HEK293 (cell line): ENCODE results near the gene ZBTB18.

Experiments
- CTCF ChIA-PET: fragments of 350-600 bp; formaldehyde crosslinking; extraction: SDS; loops from one replicate; lab custom pipeline; 2021; ENCODE audit warnings: antibody characterized with exemption; lab: Yijun Ruan, JAX
- POLR2A ChIA-PET: fragments of 300-600 bp; formaldehyde crosslinking; extraction: SDS; loops from one replicate; lab custom pipeline; 2020; ENCODE audit warnings: antibody characterized with exemption, inconsistent platforms; lab: Yijun Ruan, JAX
- H3K27ac ChIP-seq: fragments of 200-500 bp; sonication (Bioruptor generic); 2 replicates; pipeline ENCODE4 v1.5.1; 2014; ENCODE audit warnings: low read depth, low read length, control low read depth, inconsistent platforms; ENCODE audit errors: extremely low read depth
- H3K36me3 ChIP-seq, 2 experiments: fragments of 200-500 bp in 1 of 2; sonication (Bioruptor generic) in 1 of 2; 1 replicate in 1 of 2; 2 replicates in 1 of 2; pipeline ENCODE4 v1.5.1; 2014 to 2017; ENCODE audit warnings: inconsistent platforms in 2 of 2, low read length in 2 of 2; ENCODE audit not compliant: control insufficient read depth in 2 of 2, insufficient read depth in 1 of 2
- H3K4me1 ChIP-seq: fragments of 200-500 bp; sonication (Bioruptor generic); 2 replicates; pipeline ENCODE4 v1.5.1; 2014; ENCODE audit warnings: mild to moderate bottlenecking, low read length, inconsistent platforms; ENCODE audit not compliant: control insufficient read depth, insufficient read depth
- H3K4me3 ChIP-seq: 2 replicates; pipeline ENCODE4 v1.5.1; 2011; ENCODE audit warnings: low read depth, mild to moderate bottlenecking, control low read depth, low read length, moderate library complexity
- H3K9me3 ChIP-seq: fragments of 200-500 bp; sonication (Bioruptor generic); 2 replicates; pipeline ENCODE4 v1.5.1; 2014; ENCODE audit warnings: low read depth, low read length, inconsistent platforms; ENCODE audit not compliant: control insufficient read depth, insufficient read depth
- MYNN ChIP-seq: fragments of 450-650 bp; formaldehyde crosslinking; IDR thresholded peaks from 2 replicates; pipeline ENCODE4 v1.5.1; 2016; ENCODE audit warnings: missing biosample characterization, missing genetic modification characterization, borderline replicate concordance
- SP2 ChIP-seq: fragments of 450-650 bp; formaldehyde crosslinking; IDR thresholded peaks from 2 replicates; pipeline ENCODE4 v1.5.1; 2016; ENCODE audit warnings: missing biosample characterization, missing genetic modification characterization
- WT1 ChIP-seq: fragments of 450-650 bp; formaldehyde crosslinking; IDR thresholded peaks from 2 replicates; pipeline ENCODE4 v1.5.1; 2016; ENCODE audit warnings: missing biosample characterization, missing genetic modification characterization
- ZBTB1 ChIP-seq: fragments of 450-650 bp; formaldehyde crosslinking; IDR thresholded peaks from 2 replicates; pipeline ENCODE4 v1.5.1; 2016; ENCODE audit warnings: missing biosample characterization, missing genetic modification characterization
- ZNF132 ChIP-seq: fragments of 450-650 bp; formaldehyde crosslinking; IDR thresholded peaks from 2 replicates; pipeline ENCODE4 v1.5.1; 2017; ENCODE audit warnings: missing biosample characterization, missing genetic modification characterization, borderline replicate concordance
- ZNF140 ChIP-seq: fragments of 450-650 bp; formaldehyde crosslinking; IDR thresholded peaks from 2 replicates; pipeline ENCODE4 v1.5.1; 2016; ENCODE audit warnings: missing biosample characterization, missing genetic modification characterization
- ZNF266 ChIP-seq: fragments of 450-650 bp; formaldehyde crosslinking; IDR thresholded peaks from 2 replicates; pipeline ENCODE4 v1.5.1; 2016; ENCODE audit warnings: missing biosample characterization, missing genetic modification characterization, low read depth
- ZNF555 ChIP-seq: fragments of 450-650 bp; formaldehyde crosslinking; conservative IDR thresholded peaks from 2 replicates; pipeline ENCODE4 v1.5.1; 2017; ENCODE audit warnings: missing biosample characterization, mild to moderate bottlenecking, missing genetic modification characterization, inconsistent platforms
- ZNF664 ChIP-seq: fragments of 450-650 bp; formaldehyde crosslinking; IDR thresholded peaks from 2 replicates; pipeline ENCODE4 v1.5.1; 2016; ENCODE audit warnings: missing biosample characterization, missing genetic modification characterization
- TF ChIP-seq, protein P1 (sequence below): fragments of 450-650 bp; formaldehyde crosslinking; IDR thresholded peaks from 2 replicates; pipeline ENCODE4 v1.5.1; 2016; ENCODE audit warnings: missing biosample characterization, missing genetic modification characterization
- TF ChIP-seq, protein P2 (sequence below): fragments of 450-650 bp; IDR thresholded peaks from 2 replicates; pipeline ENCODE4 v1.5.1; 2018; ENCODE audit warnings: missing biosample characterization, mild to moderate bottlenecking, missing genetic modification characterization
- TF ChIP-seq, protein P3 (sequence below): fragments of 450-650 bp; formaldehyde crosslinking; IDR thresholded peaks from 2 replicates; pipeline ENCODE4 v1.5.1; 2016; ENCODE audit warnings: missing biosample characterization, missing genetic modification characterization
- TF ChIP-seq, protein P4 (sequence below): fragments of 450-650 bp; formaldehyde crosslinking; IDR thresholded peaks from 2 replicates; pipeline ENCODE4 v1.5.1; 2016; ENCODE audit warnings: missing biosample characterization, missing genetic modification characterization
- TF ChIP-seq, protein P5 (sequence below): fragments of 450-650 bp; formaldehyde crosslinking; IDR thresholded peaks from 2 replicates; pipeline ENCODE4 v1.5.1; 2016; ENCODE audit warnings: missing biosample characterization, missing genetic modification characterization

Gene ZBTB18

DNA sequence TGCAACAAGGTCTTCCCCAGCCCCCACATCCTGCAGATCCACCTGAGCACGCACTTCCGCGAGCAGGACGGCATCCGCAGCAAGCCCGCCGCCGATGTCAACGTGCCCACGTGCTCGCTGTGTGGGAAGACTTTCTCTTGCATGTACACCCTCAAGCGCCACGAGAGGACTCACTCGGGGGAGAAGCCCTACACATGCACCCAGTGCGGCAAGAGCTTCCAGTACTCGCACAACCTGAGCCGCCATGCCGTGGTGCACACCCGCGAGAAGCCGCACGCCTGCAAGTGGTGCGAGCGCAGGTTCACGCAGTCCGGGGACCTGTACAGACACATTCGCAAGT is 3.8 kb downstream of the ZBTB18 start (continued):
- TF ChIP-seq, protein P1, sequence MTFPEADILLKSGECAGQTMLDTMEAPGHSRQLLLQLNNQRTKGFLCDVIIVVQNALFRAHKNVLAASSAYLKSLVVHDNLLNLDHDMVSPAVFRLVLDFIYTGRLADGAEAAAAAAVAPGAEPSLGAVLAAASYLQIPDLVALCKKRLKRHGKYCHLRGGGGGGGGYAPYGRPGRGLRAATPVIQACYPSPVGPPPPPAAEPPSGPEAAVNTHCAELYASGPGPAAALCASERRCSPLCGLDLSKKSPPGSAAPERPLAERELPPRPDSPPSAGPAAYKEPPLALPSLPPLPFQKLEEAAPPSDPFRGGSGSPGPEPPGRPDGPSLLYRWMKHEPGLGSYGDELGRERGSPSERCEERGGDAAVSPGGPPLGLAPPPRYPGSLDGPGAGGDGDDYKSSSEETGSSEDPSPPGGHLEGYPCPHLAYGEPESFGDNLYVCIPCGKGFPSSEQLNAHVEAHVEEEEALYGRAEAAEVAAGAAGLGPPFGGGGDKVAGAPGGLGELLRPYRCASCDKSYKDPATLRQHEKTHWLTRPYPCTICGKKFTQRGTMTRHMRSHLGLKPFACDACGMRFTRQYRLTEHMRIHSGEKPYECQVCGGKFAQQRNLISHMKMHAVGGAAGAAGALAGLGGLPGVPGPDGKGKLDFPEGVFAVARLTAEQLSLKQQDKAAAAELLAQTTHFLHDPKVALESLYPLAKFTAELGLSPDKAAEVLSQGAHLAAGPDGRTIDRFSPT (tag by site-specific recombination) = no peak

DNA sequence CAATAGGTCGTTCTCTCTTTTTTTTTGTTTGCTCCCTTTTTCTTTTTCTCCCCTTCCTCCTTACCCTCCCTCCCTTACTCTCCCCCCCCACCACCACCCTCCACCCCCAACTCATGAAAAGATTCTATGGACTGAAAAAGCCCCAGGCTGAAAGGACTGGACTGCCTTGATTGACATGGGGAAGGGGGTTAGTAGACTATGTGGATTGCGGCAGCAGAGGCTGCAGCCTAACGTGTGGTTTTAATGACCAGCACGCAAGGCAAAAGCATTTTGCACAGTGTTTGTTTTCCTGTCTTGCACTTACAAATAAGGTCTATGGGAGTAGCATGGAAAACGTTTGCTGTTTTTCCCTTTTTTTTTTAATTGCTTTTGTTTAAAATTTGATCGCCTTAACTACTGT is 5.5 kb downstream of the ZBTB18 start:
- no peaks in the 10 kb centered on the region for H3K9me3 ChIP-seq
- ChIA-PET POLR2A (interaction anchor here (0.7 kb wide), 1 partner anchor 154 kb away, joined by 3 read pairs; no protein-coding TSS in a partner anchor), CTCF (no interaction called here)
- peaks cover 13% of the 10 kb centered on the region for H3K4me1 ChIP-seq
- peaks cover 11 to 21% of the 10 kb centered on the region in 2 experiments; a peak in 2 of 3 replicates for H3K36me3 ChIP-seq
- TF ChIP-seq, protein P2, sequence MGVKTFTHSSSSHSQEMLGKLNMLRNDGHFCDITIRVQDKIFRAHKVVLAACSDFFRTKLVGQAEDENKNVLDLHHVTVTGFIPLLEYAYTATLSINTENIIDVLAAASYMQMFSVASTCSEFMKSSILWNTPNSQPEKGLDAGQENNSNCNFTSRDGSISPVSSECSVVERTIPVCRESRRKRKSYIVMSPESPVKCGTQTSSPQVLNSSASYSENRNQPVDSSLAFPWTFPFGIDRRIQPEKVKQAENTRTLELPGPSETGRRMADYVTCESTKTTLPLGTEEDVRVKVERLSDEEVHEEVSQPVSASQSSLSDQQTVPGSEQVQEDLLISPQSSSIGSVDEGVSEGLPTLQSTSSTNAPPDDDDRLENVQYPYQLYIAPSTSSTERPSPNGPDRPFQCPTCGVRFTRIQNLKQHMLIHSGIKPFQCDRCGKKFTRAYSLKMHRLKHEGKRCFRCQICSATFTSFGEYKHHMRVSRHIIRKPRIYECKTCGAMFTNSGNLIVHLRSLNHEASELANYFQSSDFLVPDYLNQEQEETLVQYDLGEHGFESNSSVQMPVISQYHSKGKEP (tag by site-specific recombination) = peak; percentile 58
- no peak for TF ChIP-seq ZNF132 (tag by site-specific recombination)
- no peak for TF ChIP-seq MYNN
- TF ChIP-seq ZNF266 (tag by site-specific recombination) = no peak
- no peak for TF ChIP-seq WT1 (tag by site-specific recombination)
- TF ChIP-seq, protein P3, sequence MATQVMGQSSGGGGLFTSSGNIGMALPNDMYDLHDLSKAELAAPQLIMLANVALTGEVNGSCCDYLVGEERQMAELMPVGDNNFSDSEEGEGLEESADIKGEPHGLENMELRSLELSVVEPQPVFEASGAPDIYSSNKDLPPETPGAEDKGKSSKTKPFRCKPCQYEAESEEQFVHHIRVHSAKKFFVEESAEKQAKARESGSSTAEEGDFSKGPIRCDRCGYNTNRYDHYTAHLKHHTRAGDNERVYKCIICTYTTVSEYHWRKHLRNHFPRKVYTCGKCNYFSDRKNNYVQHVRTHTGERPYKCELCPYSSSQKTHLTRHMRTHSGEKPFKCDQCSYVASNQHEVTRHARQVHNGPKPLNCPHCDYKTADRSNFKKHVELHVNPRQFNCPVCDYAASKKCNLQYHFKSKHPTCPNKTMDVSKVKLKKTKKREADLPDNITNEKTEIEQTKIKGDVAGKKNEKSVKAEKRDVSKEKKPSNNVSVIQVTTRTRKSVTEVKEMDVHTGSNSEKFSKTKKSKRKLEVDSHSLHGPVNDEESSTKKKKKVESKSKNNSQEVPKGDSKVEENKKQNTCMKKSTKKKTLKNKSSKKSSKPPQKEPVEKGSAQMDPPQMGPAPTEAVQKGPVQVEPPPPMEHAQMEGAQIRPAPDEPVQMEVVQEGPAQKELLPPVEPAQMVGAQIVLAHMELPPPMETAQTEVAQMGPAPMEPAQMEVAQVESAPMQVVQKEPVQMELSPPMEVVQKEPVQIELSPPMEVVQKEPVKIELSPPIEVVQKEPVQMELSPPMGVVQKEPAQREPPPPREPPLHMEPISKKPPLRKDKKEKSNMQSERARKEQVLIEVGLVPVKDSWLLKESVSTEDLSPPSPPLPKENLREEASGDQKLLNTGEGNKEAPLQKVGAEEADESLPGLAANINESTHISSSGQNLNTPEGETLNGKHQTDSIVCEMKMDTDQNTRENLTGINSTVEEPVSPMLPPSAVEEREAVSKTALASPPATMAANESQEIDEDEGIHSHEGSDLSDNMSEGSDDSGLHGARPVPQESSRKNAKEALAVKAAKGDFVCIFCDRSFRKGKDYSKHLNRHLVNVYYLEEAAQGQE = no peak
- TF ChIP-seq ZNF555 = no peak
- H3K27ac ChIP-seq = no peak overlapping the region
- H3K4me3 ChIP-seq = no peak overlapping the region

DNA sequence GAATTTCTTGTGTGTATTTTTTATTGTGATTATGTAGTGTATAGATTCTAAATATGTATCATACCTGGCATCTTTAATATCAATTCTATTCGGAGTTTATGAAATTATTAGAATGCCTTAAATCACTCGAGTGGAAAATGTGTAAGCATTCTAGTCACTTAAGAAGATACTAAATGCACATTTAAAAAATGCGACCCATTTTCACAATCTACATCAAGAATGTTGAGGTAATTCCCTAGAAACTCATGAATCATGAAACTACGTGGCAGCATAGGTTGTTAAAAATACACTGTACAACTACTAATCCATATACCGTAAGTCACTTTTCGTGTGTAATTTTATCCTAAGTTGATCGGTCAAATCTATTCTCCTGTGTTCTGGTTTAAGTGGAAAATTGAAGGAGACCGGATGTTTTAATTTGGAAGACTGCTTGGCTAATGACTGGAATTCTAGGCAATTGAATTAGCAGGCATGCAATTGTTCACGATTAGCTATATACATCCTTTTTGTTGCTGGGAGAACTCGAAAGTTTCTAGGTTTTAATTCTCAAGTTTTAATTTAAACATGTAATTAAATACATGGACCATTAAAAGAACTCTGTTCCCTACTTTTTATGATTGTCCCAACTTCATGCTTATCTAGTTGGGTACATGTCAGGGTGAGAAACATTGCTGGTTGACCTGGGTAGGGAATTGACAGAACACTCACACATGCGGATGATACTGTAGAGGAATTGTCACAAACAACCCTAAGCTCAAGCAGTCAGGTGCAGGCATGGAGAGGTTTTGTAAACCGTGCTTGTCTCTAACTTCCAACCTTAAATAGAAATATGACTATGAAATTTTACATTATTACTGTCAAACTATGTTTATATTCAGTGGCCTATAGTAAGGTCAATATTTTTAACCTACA is 6.6 kb downstream of the ZBTB18 start:
- TF ChIP-seq, protein P4, sequence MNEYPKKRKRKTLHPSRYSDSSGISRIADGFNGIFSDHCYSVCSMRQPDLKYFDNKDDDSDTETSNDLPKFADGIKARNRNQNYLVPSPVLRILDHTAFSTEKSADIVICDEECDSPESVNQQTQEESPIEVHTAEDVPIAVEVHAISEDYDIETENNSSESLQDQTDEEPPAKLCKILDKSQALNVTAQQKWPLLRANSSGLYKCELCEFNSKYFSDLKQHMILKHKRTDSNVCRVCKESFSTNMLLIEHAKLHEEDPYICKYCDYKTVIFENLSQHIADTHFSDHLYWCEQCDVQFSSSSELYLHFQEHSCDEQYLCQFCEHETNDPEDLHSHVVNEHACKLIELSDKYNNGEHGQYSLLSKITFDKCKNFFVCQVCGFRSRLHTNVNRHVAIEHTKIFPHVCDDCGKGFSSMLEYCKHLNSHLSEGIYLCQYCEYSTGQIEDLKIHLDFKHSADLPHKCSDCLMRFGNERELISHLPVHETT (tag by site-specific recombination) = no peak
- no peak for TF ChIP-seq ZBTB1 (tag by site-specific recombination)
- no peak for TF ChIP-seq SP2 (tag by site-specific recombination)
- TF ChIP-seq ZNF140 (tag by site-specific recombination) = no peak
- TF ChIP-seq, protein P5, sequence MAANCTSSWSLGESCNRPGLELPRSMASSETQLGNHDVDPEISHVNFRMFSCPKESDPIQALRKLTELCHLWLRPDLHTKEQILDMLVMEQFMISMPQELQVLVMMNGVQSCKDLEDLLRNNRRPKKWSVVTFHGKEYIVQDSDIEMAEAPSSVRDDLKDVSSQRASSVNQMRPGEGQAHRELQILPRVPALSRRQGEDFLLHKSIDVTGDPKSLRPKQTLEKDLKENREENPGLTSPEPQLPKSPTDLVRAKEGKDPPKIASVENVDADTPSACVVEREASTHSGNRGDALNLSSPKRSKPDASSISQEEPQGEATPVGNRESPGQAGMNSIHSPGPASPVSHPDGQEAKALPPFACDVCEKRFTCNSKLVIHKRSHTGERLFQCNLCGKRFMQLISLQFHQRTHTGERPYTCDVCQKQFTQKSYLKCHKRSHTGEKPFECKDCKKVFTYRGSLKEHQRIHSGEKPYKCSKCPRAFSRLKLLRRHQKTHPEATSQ = no peak
- peak; percentile 83 for TF ChIP-seq ZNF664
- Histone ChIP-seq H3K4me3 (no peak overlapping the region), H3K27ac (no peak overlapping the region), H3K9me3 (no peaks in the 10 kb centered on the region), H3K4me1 (peaks cover 4% of the 10 kb centered on the region), H3K36me3 (peaks cover 11 to 21% of the 10 kb centered on the region in 2 experiments; a peak in 2 of 3 replicates)
- CTCF ChIA-PET = no interaction called here
- POLR2A ChIA-PET = interaction anchor here (1.0 kb wide), 1 partner anchor 10 kb away, joined by 4 read pairs; no protein-coding TSS in a partner anchor
